ENCODE measurements around the gene SIGLEC15.

The SIGLEC15 gene

GRCh38 chr18:45829855-45830254 lies 4.4 kb downstream of the SIGLEC15 start:
- Histone ChIP-seq H3K9ac (ENCODE audit: low read length) (no peak overlapping the region), H3K9me3 (replicated peaks; ENCODE audit: insufficient read depth, low read length) (no peaks in the 10 kb centered on the region), H2AFZ (ENCODE audit: low read length) (no peak overlapping the region), H3K4me1 (ENCODE audit: low read length) (no peaks in the 10 kb centered on the region), H3K36me3 (replicated peaks; ENCODE audit: insufficient read depth, low read length) (no peaks in the 10 kb centered on the region), H4K20me1 (ENCODE audit: insufficient read depth, low read length) (no peaks in the 10 kb centered on the region), H3K27me3 (replicated peaks; ENCODE audit: insufficient read depth, low read length) (no peaks in the 10 kb centered on the region), H3K27ac (ENCODE audit: low read length) (no peak overlapping the region), H3F3A (ENCODE audit: insufficient read depth, low read length) (no peaks in the 10 kb centered on the region), H3K9me2 (replicated peaks; ENCODE audit: insufficient read depth, low read length) (no peaks in the 10 kb centered on the region), H3K4me3 (ENCODE audit: low read length) (no peak overlapping the region), H3K4me2 (ENCODE audit: low read depth, low read length) (no peak overlapping the region), H3K79me2 (ENCODE audit: low read length) (no peaks in the 10 kb centered on the region)
- TF ChIP-seq EZH2 (optimal IDR thresholded peaks at IDR 0.05; ENCODE audit: low read depth, low read length): no peak
- TF ChIP-seq EZH2phosphoT487 (IDR thresholded peaks at IDR 0.05; ENCODE audit: low read length): no peak
- TF ChIP-seq CTCF (IDR thresholded peaks at IDR 0.05; ENCODE audit: low read length): no peak
- no peak for DNase-seq

GRCh38 chr18:45830917-45831316 lies 5.4 kb downstream of the SIGLEC15 start:
- H3K4me3 ChIP-seq (ENCODE audit: low read length): no peak overlapping the region
- no peak for DNase-seq
- H3K27ac ChIP-seq (ENCODE audit: low read length): no peak overlapping the region
- no peaks in the 10 kb centered on the region for H3K79me2 ChIP-seq (ENCODE audit: low read length)
- no peaks in the 10 kb centered on the region for H4K20me1 ChIP-seq (ENCODE audit: insufficient read depth, low read length)
- TF ChIP-seq EZH2phosphoT487 (IDR thresholded peaks at IDR 0.05; ENCODE audit: low read length): no peak
- TF ChIP-seq CTCF (IDR thresholded peaks at IDR 0.05; ENCODE audit: low read length): no peak
- no peak for TF ChIP-seq EZH2 (optimal IDR thresholded peaks at IDR 0.05; ENCODE audit: low read depth, low read length)
- H3K9ac ChIP-seq (ENCODE audit: low read length): no peak overlapping the region
- no peaks in the 10 kb centered on the region for H3K9me3 ChIP-seq (replicated peaks; ENCODE audit: insufficient read depth, low read length)
- H2AFZ ChIP-seq (ENCODE audit: low read length): no peak overlapping the region
- H3K9me2 ChIP-seq (replicated peaks; ENCODE audit: insufficient read depth, low read length): no peaks in the 10 kb centered on the region
- H3F3A ChIP-seq (ENCODE audit: insufficient read depth, low read length): no peaks in the 10 kb centered on the region
- no peaks in the 10 kb centered on the region for H3K4me1 ChIP-seq (ENCODE audit: low read length)
- no peaks in the 10 kb centered on the region for H3K27me3 ChIP-seq (replicated peaks; ENCODE audit: insufficient read depth, low read length)
- H3K4me2 ChIP-seq (ENCODE audit: low read depth, low read length): no peak overlapping the region
- no peaks in the 10 kb centered on the region for H3K36me3 ChIP-seq (replicated peaks; ENCODE audit: insufficient read depth, low read length)

DNA sequence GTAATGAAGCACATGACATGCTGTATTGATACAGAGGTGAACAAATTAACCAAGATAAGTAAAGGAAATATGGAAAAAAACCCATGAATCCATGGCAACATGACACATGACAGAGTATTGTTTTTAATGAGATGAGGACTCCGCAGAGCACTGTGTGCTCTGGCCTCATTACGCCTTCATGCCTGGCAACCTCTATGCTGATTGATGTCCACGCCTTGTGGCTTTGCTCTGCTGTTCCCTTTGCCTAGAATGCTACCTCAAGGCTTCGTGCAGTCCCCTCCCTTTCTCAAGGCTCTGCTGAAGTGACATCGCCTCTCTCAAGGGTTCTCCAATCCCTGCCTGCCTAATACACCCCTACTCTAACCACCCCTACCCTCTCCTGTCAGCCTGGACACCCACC lies 8.4 kb downstream of the SIGLEC15 start:
- Histone ChIP-seq H3K27ac (ENCODE audit: low read length) (no peak overlapping the region), H4K20me1 (ENCODE audit: insufficient read depth, low read length) (no peaks in the 10 kb centered on the region), H3K79me2 (ENCODE audit: low read length) (no peaks in the 10 kb centered on the region), H3F3A (ENCODE audit: insufficient read depth, low read length) (no peaks in the 10 kb centered on the region), H3K4me2 (ENCODE audit: low read depth, low read length) (no peak overlapping the region), H3K36me3 (replicated peaks; ENCODE audit: insufficient read depth, low read length) (no peaks in the 10 kb centered on the region), H3K4me1 (ENCODE audit: low read length) (no peaks in the 10 kb centered on the region), H3K9me3 (replicated peaks; ENCODE audit: insufficient read depth, low read length) (no peaks in the 10 kb centered on the region), H3K9ac (ENCODE audit: low read length) (no peak overlapping the region), H3K4me3 (ENCODE audit: low read length) (no peak overlapping the region), H3K27me3 (replicated peaks; ENCODE audit: insufficient read depth, low read length) (no peaks in the 10 kb centered on the region), H2AFZ (ENCODE audit: low read length) (no peak overlapping the region), H3K9me2 (replicated peaks; ENCODE audit: insufficient read depth, low read length) (no peaks in the 10 kb centered on the region)
- DNase-seq: no peak
- no peak for TF ChIP-seq CTCF (IDR thresholded peaks at IDR 0.05; ENCODE audit: low read length)
- no peak for TF ChIP-seq EZH2 (optimal IDR thresholded peaks at IDR 0.05; ENCODE audit: low read depth, low read length)
- TF ChIP-seq EZH2phosphoT487 (IDR thresholded peaks at IDR 0.05; ENCODE audit: low read length): no peak
